Upper lobe of left lung (tissue), 6 donors: Measurements from ENCODE around the gene PRRX1. TPM values are rescaled to one million over a fixed set of nuclear protein-coding genes. Genes with fewer than 3 reads are reported as not detected.

Experiments used
- ATAC-seq, 2 donors: fragments of 200-7000 bp; cut with Tn5 transposase; one replicate each; pipeline ENCODE4 v1.9.1; 2022; ENCODE audit warnings: mild to moderate bottlenecking in 2 of 2, moderate library complexity in 2 of 2; ENCODE audit not compliant: low FRiP score in 2 of 2
- DNase-seq, 2 donors: peaks; one replicate each; pipeline ENCODE4 v3.0.0-alpha.2; 2019 to 2020
- H3K27ac ChIP-seq, 4 donors: fragments of 200-600 bp; sonication (generic); one replicate each; pipeline ENCODE4 v1.5.1; 2016 to 2019
- H3K27me3 ChIP-seq, 4 donors: fragments of 200-600 bp; sonication (generic); one replicate each; pipeline ENCODE4 v1.5.1; 2017 to 2019
- H3K36me3 ChIP-seq, 4 donors: fragments of 200-600 bp; sonication (generic); one replicate each; pipeline ENCODE4 v1.5.1; 2016 to 2019
- H3K4me1 ChIP-seq, 4 donors: fragments of 200-600 bp; sonication (generic); one replicate each; pipeline ENCODE4 v1.5.1; 2018 to 2019
- H3K4me3 ChIP-seq, 4 donors: fragments of 200-600 bp; sonication (generic); one replicate each; pipeline ENCODE4 v1.5.1; 2017 to 2019; ENCODE audit warnings: mild to moderate bottlenecking in 2 of 4, moderate library complexity in 1 of 4
- H3K9me3 ChIP-seq, 4 donors: fragments of 200-600 bp; sonication (generic); one replicate each; pipeline ENCODE4 v1.5.1; 2018 to 2019
- CTCF ChIP-seq, 6 experiments: fragments of 450-650 bp in 4 of 6; fragments of 200-600 bp in 2 of 6; sonication (generic) in 2 of 6; IDR thresholded peaks; one replicate each; pipeline ENCODE4 v1.5.1; 2016 to 2019; ENCODE audit warnings: antibody characterized with exemption in 6 of 6
- EP300 ChIP-seq, 4 donors: sonication (generic); formaldehyde crosslinking; IDR thresholded peaks; one replicate each; pipeline ENCODE4 v1.5.1; 2017; ENCODE audit warnings: antibody characterized with exemption in 4 of 4, control low read depth in 2 of 4
- POLR2A ChIP-seq, 4 donors: fragments of 450-650 bp; IDR thresholded peaks; one replicate each; pipeline ENCODE4 v1.5.1; 2016 to 2017; ENCODE audit warnings: antibody characterized with exemption in 4 of 4, mild to moderate bottlenecking in 2 of 4
- POLR2AphosphoS5 ChIP-seq, 2 donors: sonication (generic); formaldehyde crosslinking; IDR thresholded peaks; one replicate each; pipeline ENCODE4 v1.5.1; 2017; ENCODE audit warnings: antibody characterized with exemption in 2 of 2
- WGBS, 2 donors: methylation state at CpG; one replicate each; pipeline ENCODE4 v1.1.5; 2017 to 2018; 5-methylcytosine and 5-hydroxymethylcytosine counted together
- total RNA-seq, 6 donors: library from RNA; depleted of rRNA in 4 of 6; stranded (reverse); fragments of >200 nt in 4 of 6; gene quantifications; one replicate each; pipeline versions ENCODE4 v1.1.0 to v1.2.1, GENCODE V29; 2016 to 2021
- donor health status: DM: no; HTN: no; CAD: no; lungs with moderate emphysema.
- donor health status: DM: no; HTN: yes; CAD: no; lungs with severe emphysema.

PRRX1 gene
- total RNA-seq, 6 donors from 2014 or later = 6.1 to 36.0 (median 19.1) TPM

DNA sequence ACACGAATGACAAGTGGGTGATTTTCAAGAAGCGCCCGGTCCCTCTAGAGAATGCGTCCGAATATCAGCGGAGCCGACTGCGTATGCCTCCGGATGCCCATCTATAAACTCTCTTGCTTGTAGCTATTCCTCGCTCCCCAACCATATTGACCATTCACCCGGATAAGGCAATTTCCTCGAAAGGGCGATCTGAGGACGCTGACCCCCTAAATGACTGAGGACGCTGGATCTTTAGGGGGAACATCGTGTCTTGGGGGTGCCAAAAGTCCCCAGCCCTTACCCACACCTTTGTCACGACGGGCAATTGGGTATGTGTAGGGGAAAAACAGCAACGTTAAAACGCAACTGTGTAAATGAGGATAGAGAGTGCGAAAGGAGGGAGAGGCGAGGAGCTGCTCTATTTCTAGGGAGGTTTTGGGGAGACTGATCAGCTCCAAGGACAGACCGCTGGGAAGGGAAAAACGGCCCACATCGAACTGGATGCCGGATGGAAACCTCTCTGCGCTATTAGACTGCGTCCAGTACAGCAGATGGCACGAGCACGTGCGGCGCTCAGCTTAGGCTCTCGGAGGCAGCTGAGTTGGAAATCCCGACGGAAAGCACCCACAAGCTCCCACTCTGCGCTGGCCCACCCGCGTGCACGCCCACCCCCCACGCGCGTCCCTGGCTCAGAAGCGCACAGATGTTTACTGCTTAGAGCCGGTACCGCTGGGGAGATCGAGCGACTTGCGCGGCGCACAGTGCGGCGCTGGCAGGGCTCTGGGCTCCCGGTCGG, 2.9 kb upstream of the PRRX1 start:
- 6 to 7% methylated on average over 34 to 51 of the region's 54 CpGs for WGBS, 2 donors
- Histone ChIP-seq H3K4me1 (peaks cover 25 to 49% (median 27%) of the 10 kb centered on the region in 4 donors), H3K4me3 (peak overlapping the region in 3 of 4 donors; percentile 23 to 54 (median 50)), H3K9me3 (no peaks in the 10 kb centered on the region), H3K36me3 (no peaks in the 10 kb centered on the region), H3K27ac (peak overlapping the region in 1 of 4 donors; percentile 11), H3K27me3 (peaks cover 0 to 42% (median 19%) of the 10 kb centered on the region in 4 donors)
- TF ChIP-seq POLR2A (IDR thresholded peaks at IDR 0.05) (no peak), EP300 (IDR thresholded peaks at IDR 0.05) (no peak), POLR2AphosphoS5 (IDR thresholded peaks at IDR 0.05) (no peak), CTCF (IDR thresholded peaks at IDR 0.05) (no peak)
- DNase-seq (peak in 1 of 2 donors; percentile 83), ATAC-seq (peak; percentile 13 to 24)

GRCh38 chr1:170661646-170662411, 2.1 kb upstream of the PRRX1 start:
- no peak for TF ChIP-seq POLR2A (IDR thresholded peaks at IDR 0.05)
- TF ChIP-seq POLR2AphosphoS5 (IDR thresholded peaks at IDR 0.05) = no peak
- no peak for TF ChIP-seq CTCF (IDR thresholded peaks at IDR 0.05)
- TF ChIP-seq EP300 (IDR thresholded peaks at IDR 0.05) = no peak
- ATAC-seq (peak in 1 of 2 donors; percentile 55), DNase-seq (peak in 1 of 2 donors; percentile 37)
- Histone ChIP-seq H3K27ac (peak overlapping the region in 3 of 4 donors; percentile 48 to 85 (median 49)), H3K4me1 (peaks cover 25 to 53% (median 27%) of the 10 kb centered on the region in 4 donors), H3K9me3 (no peaks in the 10 kb centered on the region), H3K36me3 (no peaks in the 10 kb centered on the region), H3K27me3 (peaks cover 0 to 47% (median 22%) of the 10 kb centered on the region in 4 donors), H3K4me3 (peak overlapping the region in 3 of 4 donors; percentile 23 to 54 (median 50))
- 4 to 6% methylated on average over 28 to 31 of the region's 31 CpGs for WGBS, 2 donors

DNA sequence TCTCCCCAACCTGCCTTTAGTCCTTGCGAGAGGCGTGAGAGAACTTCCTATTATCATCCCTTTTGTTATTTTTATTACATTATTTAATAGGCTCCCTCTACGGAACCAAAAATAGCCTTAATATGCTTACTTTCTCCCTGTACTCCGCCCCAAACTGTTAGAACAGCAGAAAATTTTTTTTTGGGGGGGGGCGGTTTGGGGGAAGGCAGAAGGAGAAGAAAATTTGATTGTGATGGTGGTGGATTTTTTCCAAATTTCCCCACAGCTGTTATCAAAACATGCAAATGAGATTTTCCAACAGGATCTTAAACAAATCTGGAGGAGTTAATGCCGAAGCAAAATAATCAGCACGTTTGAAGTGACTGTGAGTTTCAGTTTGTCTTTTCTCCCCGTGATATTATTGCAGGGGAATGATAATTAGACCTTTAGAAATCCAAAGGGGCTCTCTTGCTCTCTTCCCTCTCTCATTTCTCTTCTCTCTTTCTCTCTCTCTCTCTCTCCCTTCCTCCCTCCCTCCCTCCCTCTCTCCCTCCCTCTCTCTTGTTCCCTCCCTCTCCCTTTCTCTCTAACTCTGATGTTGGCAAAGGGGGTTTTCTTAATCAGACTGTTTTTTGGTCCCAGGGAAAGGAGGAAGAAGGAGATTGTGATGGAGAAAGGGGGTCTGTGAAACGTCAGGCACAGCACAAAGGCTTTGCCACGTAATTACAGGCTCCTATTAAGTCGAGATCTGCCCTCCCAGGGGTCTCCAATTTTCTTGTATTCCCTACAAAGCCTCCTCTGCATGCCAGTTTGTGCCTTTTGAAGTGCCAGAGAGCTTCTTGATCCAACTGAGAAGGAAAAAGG, 1.1 kb upstream of the PRRX1 start:
- TF ChIP-seq POLR2AphosphoS5 (IDR thresholded peaks at IDR 0.05) = no peak
- TF ChIP-seq EP300 (IDR thresholded peaks at IDR 0.05) = no peak
- no peak for TF ChIP-seq CTCF (IDR thresholded peaks at IDR 0.05)
- no peak for TF ChIP-seq POLR2A (IDR thresholded peaks at IDR 0.05)
- DNase-seq = no peak
- no peaks in the 10 kb centered on the region for H3K9me3 ChIP-seq

GRCh38 chr1:170663404-170664092, 383 bp upstream of the PRRX1 start:
- H3K27me3 ChIP-seq = peaks cover 0 to 55% (median 28%) of the 10 kb centered on the region in 4 donors
- DNase-seq (no peak), ATAC-seq (no peak)
- TF ChIP-seq CTCF (IDR thresholded peaks at IDR 0.05) = no peak
- TF ChIP-seq EP300 (IDR thresholded peaks at IDR 0.05) = no peak
- TF ChIP-seq POLR2A (IDR thresholded peaks at IDR 0.05) = no peak
- H3K27ac ChIP-seq = peak overlapping the region in 3 of 4 donors; percentile 48 to 85 (median 82)
- peak overlapping the region in 3 of 4 donors; percentile 32 to 54 (median 50) for H3K4me3 ChIP-seq
- H3K36me3 ChIP-seq = no peaks in the 10 kb centered on the region
- 8 to 12% methylated on average over 12 of the region's 12 CpGs for WGBS, 2 donors
- peaks cover 26 to 61% (median 28%) of the 10 kb centered on the region in 4 donors for H3K4me1 ChIP-seq
- no peaks in the 10 kb centered on the region for H3K9me3 ChIP-seq

More for the DNA sequence above, 1.1 kb upstream of the PRRX1 start:
- 5% methylated on average over 11 of the region's 11 CpGs for WGBS, 2 donors
- Histone ChIP-seq H3K36me3 (no peaks in the 10 kb centered on the region), H3K27ac (peak overlapping the region in 3 of 4 donors; percentile 48 to 85 (median 49)), H3K27me3 (peaks cover 0 to 52% (median 26%) of the 10 kb centered on the region in 4 donors), H3K4me3 (peak overlapping the region in 3 of 4 donors; percentile 23 to 54 (median 50)), H3K4me1 (peaks cover 26 to 54% (median 27%) of the 10 kb centered on the region in 4 donors)
- peak in 1 of 2 donors; percentile 25 for ATAC-seq
